ENCODE measurements around the gene SOX5. TPM values are rescaled to one million over a fixed set of nuclear protein-coding genes. Genes with fewer than 3 reads are reported as not detected.

SOX5 gene
- total and polyA plus RNA-seq, 2 experiments from 2014 or later: 1.0 to 4.7 TPM

DNA sequence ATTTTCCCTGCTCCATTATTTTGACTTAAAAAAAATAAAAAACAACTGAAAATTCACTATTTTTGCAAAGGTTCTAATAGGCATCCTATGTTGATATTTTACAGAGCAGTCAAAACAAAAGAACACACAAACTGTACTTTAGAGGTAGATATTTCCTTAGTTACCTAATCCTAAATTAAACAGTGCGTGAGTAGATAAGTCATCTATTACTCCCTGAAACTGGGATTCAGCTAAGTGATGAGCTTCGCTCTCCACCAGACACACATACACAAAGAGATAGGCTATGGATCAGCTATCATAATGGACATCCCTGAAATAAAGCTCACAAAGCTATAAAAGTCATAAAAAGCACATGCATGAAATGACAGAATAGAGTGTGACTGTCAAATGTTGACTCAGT lies 398.7 kb downstream of the SOX5 start:
- Histone ChIP-seq H3F3A (replicated peaks; ENCODE audit: low read depth) (no peaks in the 10 kb centered on the region), H4K20me1 (replicated peaks; ENCODE audit: insufficient read depth) (no peaks in the 10 kb centered on the region), H3K27ac (ENCODE audit: low read depth) (no peak overlapping the region), H3K27me3 (ENCODE audit: insufficient read depth) (no peaks in the 10 kb centered on the region), H3K36me3 (ENCODE audit: insufficient read depth) (no peaks in the 10 kb centered on the region), H3K4me3 (no peak overlapping the region), H2AFZ (no peak overlapping the region), H3K4me2 (no peak overlapping the region), H3K4me1 (ENCODE audit: insufficient read depth) (no peaks in the 10 kb centered on the region), H3K79me2 (replicated peaks; ENCODE audit: insufficient read depth) (no peaks in the 10 kb centered on the region), H3K9me2 (ENCODE audit: insufficient read depth) (no peaks in the 10 kb centered on the region)
- Mint-ChIP-seq H3K36me3 (ENCODE audit: low read depth) (no peaks in the 10 kb centered on the region), H3K9me3 (no peaks in the 10 kb centered on the region), H3K4me3 (no peak overlapping the region), H3K4me1 (no peaks in the 10 kb centered on the region; the same call in 2 of the 3 replicates), H3K27ac (no peak overlapping the region), H3K27me3 (ENCODE audit: insufficient read depth, low read depth, poor library complexity) (no peaks in the 10 kb centered on the region)
- no peak for DNase-seq (ENCODE audit: low spot score)
- TF ChIP-seq EZH2 (IDR thresholded peaks at IDR 0.05; ENCODE audit: low read depth, unreplicated experiment) (no peak), NANOG (IDR thresholded peaks at IDR 0.05; ENCODE audit: borderline replicate concordance) (no peak), EZH2phosphoT487 (IDR thresholded peaks at IDR 0.05; ENCODE audit: unreplicated experiment) (no peak), ZNF114 (CRISPR knock-in tag; IDR thresholded peaks at IDR 0.05) (no peak), ZNF331 (CRISPR knock-in tag; IDR thresholded peaks at IDR 0.05; ENCODE audit: low read depth) (no peak), POLR2AphosphoS5 (IDR thresholded peaks at IDR 0.05; ENCODE audit: low read depth) (no peak)
- TF ChIP-seq, protein P1, sequence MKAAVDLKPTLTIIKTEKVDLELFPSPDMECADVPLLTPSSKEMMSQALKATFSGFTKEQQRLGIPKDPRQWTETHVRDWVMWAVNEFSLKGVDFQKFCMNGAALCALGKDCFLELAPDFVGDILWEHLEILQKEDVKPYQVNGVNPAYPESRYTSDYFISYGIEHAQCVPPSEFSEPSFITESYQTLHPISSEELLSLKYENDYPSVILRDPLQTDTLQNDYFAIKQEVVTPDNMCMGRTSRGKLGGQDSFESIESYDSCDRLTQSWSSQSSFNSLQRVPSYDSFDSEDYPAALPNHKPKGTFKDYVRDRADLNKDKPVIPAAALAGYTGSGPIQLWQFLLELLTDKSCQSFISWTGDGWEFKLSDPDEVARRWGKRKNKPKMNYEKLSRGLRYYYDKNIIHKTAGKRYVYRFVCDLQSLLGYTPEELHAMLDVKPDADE (IDR thresholded peaks at IDR 0.05): no peak
- TF ChIP-seq, protein P2, sequence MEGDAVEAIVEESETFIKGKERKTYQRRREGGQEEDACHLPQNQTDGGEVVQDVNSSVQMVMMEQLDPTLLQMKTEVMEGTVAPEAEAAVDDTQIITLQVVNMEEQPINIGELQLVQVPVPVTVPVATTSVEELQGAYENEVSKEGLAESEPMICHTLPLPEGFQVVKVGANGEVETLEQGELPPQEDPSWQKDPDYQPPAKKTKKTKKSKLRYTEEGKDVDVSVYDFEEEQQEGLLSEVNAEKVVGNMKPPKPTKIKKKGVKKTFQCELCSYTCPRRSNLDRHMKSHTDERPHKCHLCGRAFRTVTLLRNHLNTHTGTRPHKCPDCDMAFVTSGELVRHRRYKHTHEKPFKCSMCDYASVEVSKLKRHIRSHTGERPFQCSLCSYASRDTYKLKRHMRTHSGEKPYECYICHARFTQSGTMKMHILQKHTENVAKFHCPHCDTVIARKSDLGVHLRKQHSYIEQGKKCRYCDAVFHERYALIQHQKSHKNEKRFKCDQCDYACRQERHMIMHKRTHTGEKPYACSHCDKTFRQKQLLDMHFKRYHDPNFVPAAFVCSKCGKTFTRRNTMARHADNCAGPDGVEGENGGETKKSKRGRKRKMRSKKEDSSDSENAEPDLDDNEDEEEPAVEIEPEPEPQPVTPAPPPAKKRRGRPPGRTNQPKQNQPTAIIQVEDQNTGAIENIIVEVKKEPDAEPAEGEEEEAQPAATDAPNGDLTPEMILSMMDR (conservative IDR thresholded peaks at IDR 0.05; ENCODE audit: low read depth in 2 of 2): no peak
- TF ChIP-seq, protein P3, sequence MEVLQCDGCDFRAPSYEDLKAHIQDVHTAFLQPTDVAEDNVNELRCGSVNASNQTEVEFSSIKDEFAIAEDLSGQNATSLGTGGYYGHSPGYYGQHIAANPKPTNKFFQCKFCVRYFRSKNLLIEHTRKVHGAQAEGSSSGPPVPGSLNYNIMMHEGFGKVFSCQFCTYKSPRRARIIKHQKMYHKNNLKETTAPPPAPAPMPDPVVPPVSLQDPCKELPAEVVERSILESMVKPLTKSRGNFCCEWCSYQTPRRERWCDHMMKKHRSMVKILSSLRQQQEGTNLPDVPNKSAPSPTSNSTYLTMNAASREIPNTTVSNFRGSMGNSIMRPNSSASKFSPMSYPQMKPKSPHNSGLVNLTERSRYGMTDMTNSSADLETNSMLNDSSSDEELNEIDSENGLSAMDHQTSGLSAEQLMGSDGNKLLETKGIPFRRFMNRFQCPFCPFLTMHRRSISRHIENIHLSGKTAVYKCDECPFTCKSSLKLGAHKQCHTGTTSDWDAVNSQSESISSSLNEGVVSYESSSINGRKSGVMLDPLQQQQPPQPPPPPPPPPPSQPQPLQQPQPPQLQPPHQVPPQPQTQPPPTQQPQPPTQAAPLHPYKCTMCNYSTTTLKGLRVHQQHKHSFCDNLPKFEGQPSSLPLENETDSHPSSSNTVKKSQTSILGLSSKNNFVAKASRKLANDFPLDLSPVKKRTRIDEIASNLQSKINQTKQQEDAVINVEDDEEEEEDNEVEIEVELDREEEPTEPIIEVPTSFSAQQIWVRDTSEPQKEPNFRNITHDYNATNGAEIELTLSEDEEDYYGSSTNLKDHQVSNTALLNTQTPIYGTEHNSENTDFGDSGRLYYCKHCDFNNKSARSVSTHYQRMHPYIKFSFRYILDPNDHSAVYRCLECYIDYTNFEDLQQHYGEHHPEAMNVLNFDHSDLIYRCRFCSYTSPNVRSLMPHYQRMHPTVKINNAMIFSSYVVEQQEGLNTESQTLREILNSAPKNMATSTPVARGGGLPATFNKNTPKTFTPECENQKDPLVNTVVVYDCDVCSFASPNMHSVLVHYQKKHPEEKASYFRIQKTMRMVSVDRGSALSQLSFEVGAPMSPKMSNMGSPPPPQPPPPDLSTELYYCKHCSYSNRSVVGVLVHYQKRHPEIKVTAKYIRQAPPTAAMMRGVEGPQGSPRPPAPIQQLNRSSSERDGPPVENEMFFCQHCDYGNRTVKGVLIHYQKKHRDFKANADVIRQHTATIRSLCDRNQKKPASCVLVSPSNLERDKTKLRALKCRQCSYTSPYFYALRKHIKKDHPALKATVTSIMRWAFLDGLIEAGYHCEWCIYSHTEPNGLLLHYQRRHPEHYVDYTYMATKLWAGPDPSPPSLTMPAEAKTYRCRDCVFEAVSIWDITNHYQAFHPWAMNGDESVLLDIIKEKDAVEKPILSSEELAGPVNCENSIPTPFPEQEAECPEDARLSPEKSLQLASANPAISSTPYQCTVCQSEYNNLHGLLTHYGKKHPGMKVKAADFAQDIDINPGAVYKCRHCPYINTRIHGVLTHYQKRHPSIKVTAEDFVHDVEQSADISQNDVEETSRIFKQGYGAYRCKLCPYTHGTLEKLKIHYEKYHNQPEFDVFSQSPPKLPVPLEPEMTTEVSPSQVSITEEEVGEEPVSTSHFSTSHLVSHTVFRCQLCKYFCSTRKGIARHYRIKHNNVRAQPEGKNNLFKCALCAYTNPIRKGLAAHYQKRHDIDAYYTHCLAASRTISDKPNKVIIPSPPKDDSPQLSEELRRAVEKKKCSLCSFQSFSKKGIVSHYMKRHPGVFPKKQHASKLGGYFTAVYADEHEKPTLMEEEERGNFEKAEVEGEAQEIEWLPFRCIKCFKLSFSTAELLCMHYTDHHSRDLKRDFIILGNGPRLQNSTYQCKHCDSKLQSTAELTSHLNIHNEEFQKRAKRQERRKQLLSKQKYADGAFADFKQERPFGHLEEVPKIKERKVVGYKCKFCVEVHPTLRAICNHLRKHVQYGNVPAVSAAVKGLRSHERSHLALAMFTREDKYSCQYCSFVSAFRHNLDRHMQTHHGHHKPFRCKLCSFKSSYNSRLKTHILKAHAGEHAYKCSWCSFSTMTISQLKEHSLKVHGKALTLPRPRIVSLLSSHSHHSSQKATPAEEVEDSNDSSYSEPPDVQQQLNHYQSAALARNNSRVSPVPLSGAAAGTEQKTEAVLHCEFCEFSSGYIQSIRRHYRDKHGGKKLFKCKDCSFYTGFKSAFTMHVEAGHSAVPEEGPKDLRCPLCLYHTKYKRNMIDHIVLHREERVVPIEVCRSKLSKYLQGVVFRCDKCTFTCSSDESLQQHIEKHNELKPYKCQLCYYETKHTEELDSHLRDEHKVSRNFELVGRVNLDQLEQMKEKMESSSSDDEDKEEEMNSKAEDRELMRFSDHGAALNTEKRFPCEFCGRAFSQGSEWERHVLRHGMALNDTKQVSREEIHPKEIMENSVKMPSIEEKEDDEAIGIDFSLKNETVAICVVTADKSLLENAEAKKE (CRISPR knock-in tag; IDR thresholded peaks at IDR 0.05): no peak
- no peak for ATAC-seq
